Mesenchymal stem cell (in vitro differentiated cells and primary cell): Measurements from ENCODE around the gene KRTAP5-5.
A peak's percentile ranks its signal among the peaks of the same experiment; 100 is the strongest.
"Not testable (repeated sequence)": the region's sequence is repeated elsewhere in the genome, so short reads cannot be mapped to it uniquely, and the experiment has no call there.

Experiments used
- DNase-seq: peaks from one replicate; pipeline ENCODE4 v3.0.0-alpha.2; 2013
- H2AFZ ChIP-seq: one replicate; pipeline ENCODE4 v1.6.1; 2013; ENCODE audit warnings: low read depth, mild to moderate bottlenecking, control low read depth, inconsistent platforms, low read length, moderate library complexity
- H2AK5ac ChIP-seq: 2 replicates; pipeline ENCODE4 v1.6.1; 2013; ENCODE audit warnings: low read length, moderate library complexity, mild to moderate bottlenecking, inconsistent platforms; ENCODE audit not compliant: severe bottlenecking
- H2BK120ac ChIP-seq: one replicate; pipeline ENCODE4 v1.6.1; 2013; ENCODE audit warnings: low read depth, mild to moderate bottlenecking, inconsistent platforms, low read length, moderate library complexity
- H2BK12ac ChIP-seq, 2 experiments: one replicate each; pipeline ENCODE4 v1.6.1; 2013; ENCODE audit warnings: inconsistent platforms in 2 of 2, low read length in 2 of 2, mild to moderate bottlenecking in 2 of 2, moderate library complexity in 2 of 2, control low read depth in 1 of 2
- H2BK15ac ChIP-seq: one replicate; pipeline ENCODE4 v1.6.1; 2013; ENCODE audit warnings: mild to moderate bottlenecking, low read depth, inconsistent platforms; ENCODE audit not compliant: poor library complexity, severe bottlenecking
- H2BK5ac ChIP-seq: 2 replicates; pipeline ENCODE4 v1.6.1; 2013; ENCODE audit warnings: low read depth, mild to moderate bottlenecking, low read length, control low read depth, inconsistent platforms; ENCODE audit not compliant: poor library complexity, severe bottlenecking
- H3K14ac ChIP-seq, 2 experiments: one replicate each; pipeline ENCODE4 v1.6.1; 2013; ENCODE audit warnings: inconsistent platforms in 2 of 2, low read length in 2 of 2, control low read depth in 1 of 2, mild to moderate bottlenecking in 1 of 2, moderate library complexity in 1 of 2
- H3K18ac ChIP-seq, 2 experiments: one replicate each; pipeline ENCODE4 v1.6.1; 2013; ENCODE audit warnings: inconsistent platforms in 2 of 2, low read length in 2 of 2, control low read depth in 1 of 2, low read depth in 1 of 2, mild to moderate bottlenecking in 1 of 2
- H3K23ac ChIP-seq, 2 experiments: one replicate each; pipeline ENCODE4 v1.6.1; 2013; ENCODE audit warnings: inconsistent platforms in 2 of 2, low read length in 2 of 2, mild to moderate bottlenecking in 2 of 2, moderate library complexity in 2 of 2, control low read depth in 1 of 2
- H3K27ac ChIP-seq: 2 replicates; pipeline ENCODE4 v1.5.1; 2013; ENCODE audit warnings: mild to moderate bottlenecking, moderate library complexity, low read length, control low read depth, inconsistent platforms; ENCODE audit not compliant: poor library complexity, severe bottlenecking
- H3K27me3 ChIP-seq, 2 experiments: 2 replicates each; pipeline versions ENCODE4 v1.6.1 to v1.7.0; 2013; ENCODE audit warnings: low read length in 2 of 2, mild to moderate bottlenecking in 2 of 2, moderate library complexity in 2 of 2, control low read depth in 1 of 2, inconsistent platforms in 1 of 2; ENCODE audit not compliant: control insufficient read depth in 1 of 2, insufficient read depth in 1 of 2
- H3K36me3 ChIP-seq, 2 experiments: 2 replicates each; pipeline versions ENCODE4 v1.6.1 to v1.7.0; 2013; ENCODE audit warnings: low read length in 2 of 2, control low read depth in 1 of 2, inconsistent platforms in 1 of 2, low read depth in 1 of 2, mild to moderate bottlenecking in 1 of 2; ENCODE audit not compliant: insufficient read depth in 2 of 2, control insufficient read depth in 1 of 2
- H3K4ac ChIP-seq, 2 experiments: one replicate each; pipeline ENCODE4 v1.6.1; 2013; ENCODE audit warnings: inconsistent platforms in 2 of 2, low read length in 2 of 2, mild to moderate bottlenecking in 2 of 2, moderate library complexity in 2 of 2, control low read depth in 1 of 2, low read depth in 1 of 2
- H3K4me1 ChIP-seq: 2 replicates; pipeline ENCODE4 v1.6.1; 2013; ENCODE audit warnings: low read depth, low read length, control low read depth; ENCODE audit not compliant: control insufficient read depth, insufficient read depth
- H3K4me2 ChIP-seq: 2 replicates; pipeline ENCODE4 v1.6.1; 2013; ENCODE audit warnings: low read length, mild to moderate bottlenecking, inconsistent platforms; ENCODE audit not compliant: poor library complexity, severe bottlenecking
- H3K4me3 ChIP-seq, 2 experiments: 2 replicates each; pipeline versions ENCODE4 v1.5.1 to v1.7.0; 2013; ENCODE audit warnings: low read length in 2 of 2, mild to moderate bottlenecking in 2 of 2, control low read depth in 1 of 2, low read depth in 1 of 2; ENCODE audit not compliant: insufficient read depth in 1 of 2
- H3K79me1 ChIP-seq: replicated peaks from 2 replicates; pipeline ENCODE4 v1.6.1; 2013; ENCODE audit warnings: mild to moderate bottlenecking, control low read depth, low read length, inconsistent platforms; ENCODE audit not compliant: poor library complexity, severe bottlenecking
- H3K9ac ChIP-seq: 2 replicates; pipeline ENCODE4 v1.7.0; 2013; ENCODE audit warnings: mild to moderate bottlenecking, low read length, moderate library complexity
- H3K9me3 ChIP-seq: 2 replicates; pipeline ENCODE4 v1.7.0; 2013; ENCODE audit warnings: mild to moderate bottlenecking, low read length; ENCODE audit not compliant: control insufficient read depth
- H4K8ac ChIP-seq: one replicate; pipeline ENCODE4 v1.6.1; 2013; ENCODE audit warnings: inconsistent platforms, mild to moderate bottlenecking, low read length, moderate library complexity
- H4K91ac ChIP-seq: one replicate; pipeline ENCODE4 v1.6.1; 2013; ENCODE audit warnings: mild to moderate bottlenecking, low read length, inconsistent platforms
- WGBS: methylation state at CpG from one replicate; pipeline ENCODE4 v1.1.7; 2013; ENCODE audit warnings: mixed read lengths; 5-methylcytosine and 5-hydroxymethylcytosine counted together

KRTAP5-5 gene

GRCh38 chr11:1659506-1659905 lies 29.9 kb downstream of the KRTAP5-5 start:
- Histone ChIP-seq H3K9ac (no peak overlapping the region), H2AK5ac (no peak overlapping the region), H3K4me2 (no peak overlapping the region), H2AFZ (no peak overlapping the region), H3K79me1 (no peaks in the 10 kb centered on the region), H3K9me3 (no peaks in the 10 kb centered on the region), H2BK15ac (no peak overlapping the region), H2BK12ac (peak overlapping the region in 1 of 2 experiments; percentile 63), H3K18ac (no peak overlapping the region), H3K14ac (no peak overlapping the region), H4K8ac (no peak overlapping the region), H2BK120ac (no peak overlapping the region), H3K4ac (no peak overlapping the region), H3K23ac (no peak overlapping the region), H3K27ac (no peak overlapping the region), H4K91ac (no peak overlapping the region), H3K36me3 (no peaks in the 10 kb centered on the region), H2BK5ac (no peak overlapping the region), H3K4me1 (peaks cover 7% of the 10 kb centered on the region), H3K27me3 (peaks cover 30 to 42% of the 10 kb centered on the region in 2 experiments), H3K4me3 (no peak overlapping the region)
- no peak for DNase-seq
- WGBS, result 90% methylated on average over 14 of the region's 14 CpGs

GRCh38 chr11:1660111-1660867 lies 30.7 kb downstream of the KRTAP5-5 start:
- no peak overlapping the region for H4K91ac ChIP-seq
- no peaks in the 10 kb centered on the region for H3K9me3 ChIP-seq
- no peak overlapping the region for H3K27ac ChIP-seq
- no peak overlapping the region for H3K14ac ChIP-seq
- no peak overlapping the region for H2AK5ac ChIP-seq
- H3K4me3 ChIP-seq, result no peak overlapping the region
- peaks cover 1% of the 10 kb centered on the region for H3K4me1 ChIP-seq
- no peak overlapping the region for H2AFZ ChIP-seq
- H3K23ac ChIP-seq, result no peak overlapping the region
- no peak overlapping the region for H2BK5ac ChIP-seq
- peak overlapping the region in 1 of 2 experiments; percentile 39 for H2BK12ac ChIP-seq
- WGBS, result 83% methylated on average over 21 of the region's 24 CpGs
- H2BK15ac ChIP-seq, result no peak overlapping the region
- H3K4me2 ChIP-seq, result no peak overlapping the region
- no peak overlapping the region for H3K9ac ChIP-seq
- H3K18ac ChIP-seq, result no peak overlapping the region
- no peaks in the 10 kb centered on the region for H3K79me1 ChIP-seq
- no peaks in the 10 kb centered on the region for H3K36me3 ChIP-seq
- H4K8ac ChIP-seq, result no peak overlapping the region
- no peak overlapping the region for H3K4ac ChIP-seq
- no peak for DNase-seq
- peaks cover 30 to 34% of the 10 kb centered on the region in 2 experiments for H3K27me3 ChIP-seq
- H2BK120ac ChIP-seq, result peak overlapping the region; percentile 27

GRCh38 chr11:1661454-1662269 lies 32.1 kb downstream of the KRTAP5-5 start:
- not testable (repeated sequence) for H3K18ac ChIP-seq, H3K36me3 ChIP-seq, H2BK15ac ChIP-seq, H3K4me2 ChIP-seq, H2BK5ac ChIP-seq, H2BK120ac ChIP-seq, H4K8ac ChIP-seq, H4K91ac ChIP-seq, H2AFZ ChIP-seq, H3K14ac ChIP-seq, H3K27ac ChIP-seq, H3K9ac ChIP-seq, H3K4me3 ChIP-seq, H2AK5ac ChIP-seq, H3K23ac ChIP-seq, H3K79me1 ChIP-seq, H2BK12ac ChIP-seq, H3K4ac ChIP-seq, H3K9me3 ChIP-seq, DNase-seq, H3K4me1 ChIP-seq
- 85% methylated on average over 14 of the region's 25 CpGs for WGBS
- H3K27me3 ChIP-seq, result peaks cover 16 to 23% of the 10 kb centered on the region in 2 experiments

GRCh38 chr11:1662699-1663283 lies 33.2 kb downstream of the KRTAP5-5 start:
- not testable (repeated sequence) for H3K9ac ChIP-seq, H2BK12ac ChIP-seq
- WGBS, result 83% methylated on average over 14 of the region's 18 CpGs

More at GRCh38 chr11:1662699-1663283, 33.2 kb downstream of the KRTAP5-5 start:
- not testable (repeated sequence) for H3K9me3 ChIP-seq, H3K27ac ChIP-seq, H3K36me3 ChIP-seq, H2BK120ac ChIP-seq, H3K4me2 ChIP-seq, H4K8ac ChIP-seq, H2AFZ ChIP-seq, H2BK15ac ChIP-seq, H3K4me3 ChIP-seq, DNase-seq, H3K79me1 ChIP-seq, H3K23ac ChIP-seq, H3K4ac ChIP-seq, H3K18ac ChIP-seq, H2AK5ac ChIP-seq, H3K14ac ChIP-seq, H3K4me1 ChIP-seq, H2BK5ac ChIP-seq, H4K91ac ChIP-seq
- H3K27me3 ChIP-seq, result peaks cover 20 to 21% of the 10 kb centered on the region in 2 experiments
